ENCODE measurements around the gene TRAM2.
"Not testable (repeated sequence)": the region's sequence is repeated elsewhere in the genome, so short reads cannot be mapped to it uniquely, and the experiment has no call there.

Gene TRAM2

GRCh38 chr6:52483671-52484003 is 93.2 kb downstream of the TRAM2 start:
- no peak for DNase-seq (ENCODE audit: low read depth)

DNA sequence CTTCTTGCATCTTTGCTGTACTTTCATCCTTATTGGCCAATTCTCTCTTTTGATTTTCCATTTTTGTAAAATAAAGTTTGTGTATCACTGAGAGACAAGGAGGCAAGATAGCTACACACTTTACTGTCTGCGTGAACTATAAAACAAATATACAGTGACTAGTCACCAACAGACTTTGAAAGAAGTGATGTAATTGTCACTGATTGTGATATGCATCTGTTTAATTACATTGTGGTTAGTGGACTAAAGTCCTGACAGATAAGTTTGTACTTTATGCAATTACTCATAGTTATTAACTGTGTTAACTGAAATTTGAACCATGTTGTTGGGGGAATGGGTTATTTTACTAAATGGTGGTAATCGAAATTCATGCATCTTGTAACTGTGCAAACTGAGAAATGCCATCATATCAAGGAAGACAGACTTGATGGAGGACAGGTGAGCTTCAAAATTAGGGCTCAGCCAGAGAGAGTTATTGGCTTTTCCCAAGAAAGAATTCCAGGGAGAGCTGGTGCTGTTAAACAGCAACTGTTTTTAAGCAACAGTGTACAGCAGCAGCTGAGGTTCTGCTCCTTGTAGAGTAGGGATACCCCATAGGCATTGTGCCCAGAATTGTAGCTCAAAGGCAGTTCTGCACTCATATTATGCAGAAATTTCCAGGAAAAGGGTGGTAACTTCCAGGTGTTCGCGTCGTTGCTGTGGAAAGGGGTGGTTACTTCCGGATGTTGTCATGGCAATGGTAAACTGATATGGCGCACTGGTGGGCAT is 93.8 kb downstream of the TRAM2 start:
- no peak for DNase-seq (ENCODE audit: low read depth)

DNA sequence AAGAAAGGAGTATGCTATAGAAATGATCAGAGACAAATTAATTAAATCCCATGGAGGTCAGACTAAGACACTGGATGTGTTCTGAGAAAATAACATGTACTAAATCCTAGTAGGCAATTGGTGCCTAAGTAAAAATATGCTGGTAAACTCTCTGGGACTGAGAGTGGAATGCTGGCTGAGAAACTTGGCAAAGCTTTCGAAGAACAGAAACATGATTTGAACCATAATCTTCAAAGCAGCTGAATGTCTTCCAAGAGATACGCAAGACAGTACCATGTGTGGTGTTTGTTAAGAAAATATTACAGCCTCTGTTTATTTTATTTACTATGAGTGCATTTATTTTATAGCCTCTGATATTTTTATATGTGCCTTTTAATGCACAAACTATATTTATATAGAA is 101.6 kb downstream of the TRAM2 start:
- no peak for DNase-seq (ENCODE audit: low read depth)

- DNase-seq (ENCODE audit: low read depth), result no peak
Observed at GRCh38 chr6:52474173-52474572, 102.7 kb downstream of the TRAM2 start.

- not testable (repeated sequence) for DNase-seq (ENCODE audit: low read depth)
Observed at GRCh38 chr6:52461194-52461593, 115.7 kb downstream of the TRAM2 start.

DNA sequence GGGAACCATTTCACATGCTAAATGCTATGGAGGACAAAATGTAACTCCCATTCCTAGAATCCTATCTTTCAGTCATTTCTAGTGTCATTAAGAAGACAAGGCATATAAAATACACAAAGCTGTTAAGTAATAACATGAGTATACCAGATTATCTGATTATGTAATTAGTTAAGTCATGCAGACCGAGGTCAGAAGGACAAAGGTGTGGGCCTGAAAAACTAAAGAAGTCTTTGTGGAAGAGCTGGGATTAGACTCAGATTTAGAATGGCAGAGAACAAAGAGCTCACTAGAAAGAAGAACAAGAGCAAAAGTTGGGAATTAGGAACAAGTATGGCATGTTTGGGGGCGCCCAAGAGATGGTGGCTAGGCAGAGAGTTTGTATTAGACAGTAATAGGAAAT is 119.8 kb downstream of the TRAM2 start:
- no peak for DNase-seq (ENCODE audit: low read depth)

- no peak for DNase-seq (ENCODE audit: low read depth)
Observed at GRCh38 chr6:52454556-52454955, 122.3 kb downstream of the TRAM2 start.
